Stimulated activated CD8-positive, alpha-beta memory T cell treated with anti-CD3 and anti-CD28 coated beads, Interleukin-4, amount 100 ng/mL, for 1 hour (primary cell): ENCODE results near the gene KRTAP9-7.
A peak's percentile ranks its signal among the peaks of the same experiment; 100 is the strongest.
"Not testable (repeated sequence)": the region's sequence is repeated elsewhere in the genome, so short reads cannot be mapped to it uniquely, and the experiment has no call there.

Source experiments
- DNase-seq, 2 donors: peaks; one replicate each; pipeline ENCODE4 v3.0.0-alpha.2; 2020; ENCODE audit warnings: low read depth in 2 of 2, low spot score in 1 of 2

Gene KRTAP9-7

DNA sequence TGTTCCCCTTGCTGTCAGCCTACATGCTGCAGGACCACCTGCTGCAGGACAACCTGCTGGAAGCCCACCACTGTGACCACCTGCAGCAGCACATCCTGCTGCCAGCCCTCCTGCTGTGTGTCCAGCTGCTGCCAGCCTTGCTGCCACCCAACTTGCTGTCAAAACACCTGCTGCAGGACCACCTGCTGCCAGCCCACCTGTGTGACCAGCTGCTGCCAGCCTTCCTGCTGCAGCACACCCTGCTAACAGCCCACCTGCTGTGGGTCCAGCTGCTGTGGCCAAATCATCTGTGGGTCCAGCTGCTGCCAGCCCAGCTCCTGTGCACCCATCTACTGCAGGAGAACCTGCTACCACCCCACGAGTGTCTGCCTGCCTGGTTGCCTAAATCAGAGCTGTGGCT, 4.2 kb upstream of the KRTAP9-7 start:
- not testable (repeated sequence) for DNase-seq

DNA sequence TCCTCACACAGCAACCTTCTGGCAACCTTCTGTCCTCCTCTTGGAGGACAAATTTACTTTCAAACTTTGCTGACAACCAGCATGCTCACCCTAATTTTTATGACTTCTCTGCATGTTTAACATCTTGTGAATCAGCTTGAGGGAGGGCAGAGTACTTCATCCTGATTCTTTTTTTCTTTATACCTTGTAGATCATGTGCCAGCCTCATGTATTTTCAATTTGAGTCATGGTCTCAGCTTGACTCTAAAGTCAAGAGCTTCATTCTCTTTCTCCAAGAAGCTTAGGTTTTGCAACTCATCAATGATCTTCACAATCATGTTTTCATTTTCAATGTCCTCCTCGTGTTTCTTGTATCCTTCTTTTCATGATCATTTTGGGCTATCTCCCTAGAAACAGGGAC, 3.6 kb upstream of the KRTAP9-7 start:
- no peak for DNase-seq

DNA sequence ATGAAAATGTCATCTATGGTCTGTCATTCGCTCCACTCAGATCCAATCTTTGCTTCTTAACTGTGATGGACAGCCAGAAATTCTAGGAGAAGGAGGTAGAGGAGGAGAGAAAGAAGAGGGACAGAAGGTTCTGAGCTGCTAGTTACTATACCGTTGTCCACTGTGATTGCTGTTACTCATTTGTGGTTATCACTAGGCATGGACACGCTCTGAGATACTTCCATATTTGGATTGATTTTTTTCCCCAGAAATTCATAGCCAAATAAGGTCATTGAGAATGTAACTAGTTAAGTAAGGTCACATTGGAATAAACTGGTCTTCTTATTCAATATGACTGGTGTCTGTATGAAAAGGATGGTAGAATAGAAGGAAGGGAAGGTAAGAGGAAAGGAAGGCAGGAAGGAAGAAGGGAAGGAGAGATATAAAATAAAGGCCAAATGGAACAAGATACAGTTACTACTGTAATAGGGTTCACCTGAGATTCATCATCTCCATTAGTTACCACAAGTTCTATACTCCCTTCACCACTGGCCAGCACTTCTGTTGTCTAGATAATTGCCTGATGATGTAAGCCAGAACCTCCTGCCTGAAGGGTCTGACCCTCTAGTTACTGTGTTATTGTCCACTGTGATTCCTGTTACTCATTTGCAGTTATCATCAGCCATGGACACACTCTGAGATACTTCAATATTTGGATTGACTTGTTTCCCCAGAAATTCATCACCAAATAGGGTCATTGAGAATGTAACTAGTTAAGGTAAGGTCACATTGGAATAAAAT, 2.9 kb downstream of the KRTAP9-7 start:
- DNase-seq, result no peak

DNA sequence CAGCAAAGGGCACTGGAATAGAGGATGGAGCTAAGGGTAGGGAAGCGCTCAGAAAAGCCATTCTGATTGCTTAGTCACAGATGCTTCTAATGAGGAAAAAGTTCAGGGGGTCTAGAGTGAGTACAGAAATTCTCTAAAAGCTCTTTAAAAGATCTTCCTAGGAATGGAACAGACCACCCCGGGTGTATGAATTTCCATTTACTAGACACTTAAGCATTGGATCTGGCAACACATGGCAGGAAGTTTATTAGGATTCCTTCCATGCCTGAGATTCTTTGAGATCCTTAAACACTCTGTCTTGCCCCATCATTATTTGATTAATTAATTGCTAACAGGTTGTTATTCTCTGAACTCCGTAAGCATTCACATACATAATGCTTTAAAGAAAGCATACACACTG, 8.5 kb downstream of the KRTAP9-7 start:
- no peak for DNase-seq

- no peak for DNase-seq
Measured at GRCh38 chr17:41284546-41284945, 9.0 kb downstream of the KRTAP9-7 start.

DNA sequence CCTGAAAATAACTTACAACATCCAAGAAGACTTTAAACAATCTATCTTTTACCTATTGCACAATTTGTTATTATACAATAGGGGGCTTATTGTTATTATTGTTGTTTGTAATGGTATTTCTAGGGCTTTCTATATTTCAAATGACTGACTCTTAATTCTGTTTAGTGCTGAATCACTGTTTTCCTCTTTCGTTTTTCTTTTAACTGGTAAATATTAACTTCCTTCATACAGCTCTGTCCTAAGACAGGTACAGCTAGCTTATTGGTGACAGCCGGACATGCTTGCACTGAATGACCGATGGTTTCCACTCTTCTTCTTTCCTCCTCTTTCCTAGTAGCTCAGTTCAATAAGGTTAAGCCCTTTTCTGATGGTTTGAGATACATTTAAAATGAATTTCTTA, 11.6 kb downstream of the KRTAP9-7 start:
- DNase-seq, result no peak

- DNase-seq, result no peak
Measured at GRCh38 chr17:41294016-41294415, 18.5 kb downstream of the KRTAP9-7 start.

DNA sequence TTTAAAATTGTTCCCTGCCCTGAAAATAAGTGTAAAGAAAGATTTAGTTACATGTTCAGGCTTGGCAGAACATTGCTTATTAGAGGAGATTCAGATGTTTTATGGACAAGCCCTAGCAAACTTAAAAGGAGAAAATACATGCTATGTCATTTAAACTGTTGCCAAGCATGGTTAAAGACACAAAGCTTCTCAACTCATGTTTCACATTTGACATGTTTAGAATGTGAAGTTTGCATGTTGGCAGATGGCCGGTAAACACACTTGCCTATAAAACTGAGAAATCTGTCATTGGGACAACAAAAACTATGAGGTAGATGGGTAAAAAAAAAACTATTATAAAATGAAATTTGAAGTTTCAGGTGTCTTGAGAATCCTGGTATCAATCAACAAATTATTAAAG, 21.3 kb downstream of the KRTAP9-7 start:
- DNase-seq, result no peak

DNA sequence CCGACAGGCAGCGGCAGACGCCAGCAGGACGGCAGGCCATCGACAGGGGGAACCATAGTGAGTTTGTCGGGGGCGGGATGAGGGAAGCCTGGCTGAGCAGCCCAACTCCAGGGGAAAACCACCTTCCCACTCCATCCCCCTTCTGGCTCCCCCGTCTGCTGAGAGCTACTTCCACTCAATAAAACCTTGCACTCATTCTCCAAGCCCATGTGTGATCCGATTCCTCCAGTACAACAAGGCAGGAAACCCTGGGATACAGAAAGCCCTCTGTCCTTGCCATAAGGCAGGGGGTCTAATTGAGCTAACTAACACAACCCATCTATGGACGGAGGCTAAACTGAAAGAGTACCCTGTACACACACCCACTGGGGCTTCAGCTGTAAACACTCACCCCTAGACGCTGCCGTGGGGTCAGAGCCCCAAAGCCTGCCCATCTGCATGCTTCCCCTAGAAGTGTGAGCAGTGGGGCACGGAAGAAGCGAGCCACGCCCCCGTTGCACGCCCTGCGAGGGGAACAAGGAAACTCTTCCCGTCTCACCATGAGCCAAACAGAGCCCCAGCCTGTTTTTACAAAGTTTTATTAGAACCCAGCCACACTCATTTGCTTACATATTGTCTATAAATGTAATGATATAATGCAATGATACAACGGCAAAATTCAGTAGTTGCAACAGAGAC, 23.1 kb downstream of the KRTAP9-7 start:
- no peak for DNase-seq

DNA sequence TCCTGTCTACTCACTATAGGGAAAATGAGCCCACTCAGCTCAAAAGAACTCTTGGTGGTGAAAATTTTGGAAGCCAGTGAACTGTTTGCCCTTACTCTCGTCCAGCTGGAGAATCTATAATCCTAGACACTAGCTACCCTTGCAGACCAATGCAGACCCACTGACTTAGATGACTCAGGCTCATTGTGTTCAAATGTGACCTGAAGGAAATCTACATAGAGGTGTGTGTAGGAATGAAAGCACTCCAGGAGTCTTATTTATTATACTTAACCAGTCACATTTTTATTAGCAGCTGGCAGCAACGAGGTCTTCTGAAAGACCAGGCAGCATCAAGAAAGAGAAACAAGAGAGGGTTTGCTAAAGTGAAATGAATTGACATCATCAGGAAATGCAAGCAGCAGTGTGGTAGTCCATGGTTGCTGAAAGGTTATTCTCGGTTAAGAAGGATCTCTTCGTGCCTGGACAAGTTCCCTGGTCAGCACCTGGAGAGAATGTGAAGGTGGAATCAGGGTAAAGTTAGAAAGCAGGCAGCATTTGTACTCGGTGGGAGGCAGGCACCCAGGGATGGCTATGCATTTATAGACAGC, 25.8 kb downstream of the KRTAP9-7 start:
- DNase-seq, result no peak

- DNase-seq, result no peak
Measured at GRCh38 chr17:41301916-41302901, 26.7 kb downstream of the KRTAP9-7 start, which contains the start of gene KRTAP29-1. TSS of gene KRTAP29-1 (minus strand) at chr17:41302851. CDS start at chr17:41302851, 0 bp downstream.

- DNase-seq, result no peak
Measured at GRCh38 chr17:41302981-41303380, 27.5 kb downstream of the KRTAP9-7 start.

DNA sequence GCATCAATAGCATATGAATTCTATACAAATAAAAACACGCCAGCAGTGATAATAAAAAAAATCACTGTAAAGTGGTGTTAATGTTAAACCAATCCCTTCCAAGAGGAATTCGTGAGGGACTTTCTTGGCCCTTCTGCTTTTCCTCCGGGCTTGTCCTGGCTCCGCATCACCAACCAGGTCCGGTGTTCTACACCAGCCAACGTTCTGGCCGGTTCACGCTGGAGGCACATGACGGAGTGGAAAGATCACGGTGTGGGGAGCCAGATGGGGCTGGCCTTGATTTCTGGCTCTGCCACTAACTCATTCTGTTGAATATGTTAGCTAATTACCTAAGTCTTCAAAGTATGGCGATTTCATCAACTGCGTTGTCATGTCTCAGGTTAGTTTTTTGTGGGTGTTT, 28.6 kb downstream of the KRTAP9-7 start:
- no peak for DNase-seq

DNA sequence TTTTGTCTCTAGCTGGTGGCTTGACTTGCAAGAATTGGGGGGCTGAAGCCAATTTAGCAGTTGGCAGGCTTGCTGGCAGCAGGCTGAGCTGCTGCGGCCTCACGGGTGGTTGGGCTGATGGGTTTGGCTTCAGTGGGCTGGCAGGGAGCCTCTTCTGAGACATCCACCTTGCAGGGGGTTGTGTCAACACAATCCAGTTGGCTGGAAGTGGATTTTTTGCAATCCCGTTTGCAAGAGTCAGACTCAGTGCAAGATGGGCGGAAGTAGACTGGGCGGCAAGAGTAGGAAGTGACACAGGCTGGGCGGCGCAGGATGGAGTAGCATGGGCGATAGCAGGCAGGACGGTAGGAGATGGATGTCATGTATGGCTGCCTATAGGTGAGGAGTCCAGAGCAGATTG, 32.1 kb downstream of the KRTAP9-7 start:
- no peak for DNase-seq

GRCh38 chr17:41308251-41308917, 32.9 kb downstream of the KRTAP9-7 start:
- DNase-seq, result peak; percentile 40 to 63

DNA sequence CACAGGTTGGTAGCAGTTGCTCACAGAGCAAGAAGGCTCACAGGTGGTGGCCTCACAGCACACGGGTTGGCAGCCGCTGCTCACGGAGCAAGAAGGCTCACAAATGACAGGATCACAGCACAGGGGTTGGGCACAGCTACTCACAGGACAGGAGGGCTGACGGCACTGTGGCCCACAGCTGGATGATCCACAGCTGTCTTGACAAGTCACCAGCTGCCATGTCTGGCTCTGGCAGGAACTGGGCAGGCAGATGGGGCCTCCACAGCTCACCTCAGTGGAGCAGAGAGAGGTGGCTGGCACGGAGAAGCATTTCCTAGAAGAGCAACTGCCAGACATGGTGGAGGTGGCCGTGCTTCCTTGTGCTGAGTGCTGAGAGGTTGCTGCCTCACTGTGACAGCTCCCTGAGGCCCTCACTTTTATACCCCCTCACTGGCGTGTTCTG, 33.4 kb downstream of the KRTAP9-7 start, which contains the start of gene KRTAP16-1:
KRTAP16-1 (minus strand) TSS at position 392 of the 442 bp plus-strand sequence; CDS start at position 336, 56 bp downstream.
- DNase-seq, result no peak

- DNase-seq, result no peak
Measured at GRCh38 chr17:41311111-41311510, 35.6 kb downstream of the KRTAP9-7 start.

DNA sequence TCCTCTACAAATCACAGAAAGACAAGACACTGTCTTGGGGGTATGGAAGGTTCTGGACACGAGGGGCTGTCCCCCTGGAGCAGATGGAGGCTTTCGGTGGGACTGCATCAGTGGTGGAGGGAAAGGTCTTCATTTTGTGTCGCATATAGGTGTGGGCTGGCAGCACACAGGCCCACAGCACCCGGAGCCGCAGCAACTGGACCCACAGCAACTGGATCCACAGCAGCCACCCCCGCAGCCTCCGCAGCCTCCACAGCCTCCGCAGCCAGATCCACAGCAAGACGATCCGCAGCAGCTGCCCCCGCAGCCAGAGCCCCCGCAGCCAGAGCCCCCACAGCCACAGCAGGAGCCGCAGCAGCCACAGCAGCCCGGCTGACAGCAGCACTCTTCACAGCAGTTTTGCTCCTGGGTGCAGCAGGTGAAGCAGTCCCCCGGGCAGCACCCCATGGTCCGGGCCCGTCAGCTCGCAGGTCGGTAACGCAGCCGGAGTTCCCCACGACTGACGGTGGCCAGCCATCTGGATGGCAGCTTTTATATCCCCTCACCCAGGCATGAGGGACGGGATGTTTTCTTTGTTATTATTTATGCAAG, 39.8 kb downstream of the KRTAP9-7 start, which contains the start of gene KRTAP17-1:
KRTAP17-1 (minus strand) TSS at position 507 of the 591 bp plus-strand sequence; CDS start at position 447, 60 bp downstream.
- DNase-seq, result no peak

GRCh38 chr17:41315814-41316445, 40.4 kb downstream of the KRTAP9-7 start:
- no peak for DNase-seq
